AG10803 (cell line): Measurements from ENCODE around the gene PTGS2.

Source experiments
- DNase-seq: peaks from one replicate; pipeline ENCODE4 v3.0.0; 2010; ENCODE audit warnings: low read depth
- H3K4me3 ChIP-seq: 2 replicates; pipeline ENCODE4 v1.5.1; 2011; ENCODE audit warnings: mild to moderate bottlenecking, low read length, control low read depth
- CTCF ChIP-seq: conservative IDR thresholded peaks from 2 replicates; pipeline ENCODE4 v1.5.1; 2011; ENCODE audit warnings: mild to moderate bottlenecking, low read length, control low read depth, inconsistent platforms

PTGS2 gene

GRCh38 chr1:186703209-186703766 lies 23.1 kb upstream of the PTGS2 start:
- no peak for TF ChIP-seq CTCF
- no peak overlapping the region for H3K4me3 ChIP-seq
- no peak for DNase-seq

- no peak for DNase-seq
- TF ChIP-seq CTCF = no peak
- H3K4me3 ChIP-seq = no peak overlapping the region
Observed at GRCh38 chr1:186700722-186701121, 20.5 kb upstream of the PTGS2 start.

- TF ChIP-seq CTCF = no peak
- no peak overlapping the region for H3K4me3 ChIP-seq
- DNase-seq = no peak
Observed at GRCh38 chr1:186699519-186699918, 19.3 kb upstream of the PTGS2 start.

GRCh38 chr1:186689907-186690306 lies 9.7 kb upstream of the PTGS2 start:
- TF ChIP-seq CTCF = no peak
- no peak overlapping the region for H3K4me3 ChIP-seq
- DNase-seq = no peak

GRCh38 chr1:186689376-186689775 lies 9.2 kb upstream of the PTGS2 start:
- DNase-seq = no peak
- no peak for TF ChIP-seq CTCF
- no peak overlapping the region for H3K4me3 ChIP-seq

- no peak for DNase-seq
- no peak for TF ChIP-seq CTCF
- H3K4me3 ChIP-seq = no peak overlapping the region
Observed at GRCh38 chr1:186683652-186684410, 3.6 kb upstream of the PTGS2 start.

GRCh38 chr1:186682736-186683135 lies 2.5 kb upstream of the PTGS2 start:
- peak; percentile 64 for TF ChIP-seq CTCF
- DNase-seq = peak; percentile 57
- no peak overlapping the region for H3K4me3 ChIP-seq
